ENCODE results near the gene MACROD2. TPM values are rescaled to one million over a fixed set of nuclear protein-coding genes. Genes with fewer than 3 reads are reported as not detected.

Gene MACROD2
- polyA plus RNA-seq, 4 donors = 1.00 to 4.8 (median 1.4) TPM

DNA sequence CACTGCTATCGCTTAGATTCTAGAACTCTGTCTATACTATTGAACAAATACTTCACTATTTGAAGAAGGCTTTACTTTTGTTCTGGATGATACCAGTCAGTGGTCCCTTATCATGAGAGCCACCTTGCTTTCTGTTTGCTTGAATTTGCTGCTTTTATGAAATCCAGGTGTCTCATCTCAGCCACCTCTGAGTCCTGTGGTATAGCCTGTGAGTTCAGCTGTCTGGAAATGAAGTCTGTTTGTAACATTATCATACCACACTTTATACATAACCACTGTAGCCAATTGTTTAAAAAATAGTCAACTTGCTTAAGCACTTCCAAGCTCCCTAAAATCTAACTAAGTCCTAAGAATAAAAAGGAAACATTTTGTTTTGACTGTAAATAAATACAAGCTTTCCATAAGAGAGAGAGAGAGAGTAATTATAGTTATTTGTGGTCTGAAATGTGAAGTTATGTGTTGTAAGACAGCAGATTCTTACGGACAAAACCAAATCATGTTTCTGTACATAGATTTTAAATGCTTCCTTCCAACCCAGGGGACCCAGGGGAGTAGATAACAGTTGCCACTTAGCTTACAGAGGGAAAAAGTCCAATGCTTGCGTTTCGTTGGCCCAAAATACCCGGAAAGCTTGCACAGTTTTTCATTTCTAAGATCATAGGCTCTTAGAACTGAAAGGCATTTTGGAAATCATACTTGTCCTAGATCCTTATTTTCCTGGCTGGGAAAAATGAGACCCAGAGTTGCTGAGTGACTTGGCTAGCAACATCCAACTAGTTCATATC, 1449.9 kb downstream of the MACROD2 start:
- H3K9me3 ChIP-seq (ENCODE audit: control insufficient read depth in 2 of 2, insufficient read depth in 1 of 2, low read depth in 1 of 2, low read length in 1 of 2) = no peaks in the 10 kb centered on the region
- no peaks in the 10 kb centered on the region for H3K27me3 ChIP-seq (ENCODE audit: control insufficient read depth in 3 of 3, insufficient read depth in 3 of 3, low read length in 3 of 3)
- FAIRE-seq (no peak), DNase-seq (no peak)
- H3K36me3 ChIP-seq (ENCODE audit: control insufficient read depth in 3 of 3, insufficient read depth in 2 of 3, low read depth in 1 of 3, low read length in 3 of 3) = no peaks in the 10 kb centered on the region
- H3K4me3 ChIP-seq (ENCODE audit: low read depth in 1 of 3, low read length in 3 of 3) = no peak overlapping the region
- 71 to 89% (median 79%) methylated on average over 5 of the region's 5 CpGs for WGBS, 3 donors
- peaks cover 0 to 6% (median 0%) of the 10 kb centered on the region in 3 donors for H3K4me1 ChIP-seq (ENCODE audit: control insufficient read depth in 3 of 3, insufficient read depth in 2 of 3, low read depth in 1 of 3, low read length in 2 of 3)
- H3K27ac ChIP-seq (ENCODE audit: low read depth in 1 of 3, low read length in 2 of 3) = no peak overlapping the region

DNA sequence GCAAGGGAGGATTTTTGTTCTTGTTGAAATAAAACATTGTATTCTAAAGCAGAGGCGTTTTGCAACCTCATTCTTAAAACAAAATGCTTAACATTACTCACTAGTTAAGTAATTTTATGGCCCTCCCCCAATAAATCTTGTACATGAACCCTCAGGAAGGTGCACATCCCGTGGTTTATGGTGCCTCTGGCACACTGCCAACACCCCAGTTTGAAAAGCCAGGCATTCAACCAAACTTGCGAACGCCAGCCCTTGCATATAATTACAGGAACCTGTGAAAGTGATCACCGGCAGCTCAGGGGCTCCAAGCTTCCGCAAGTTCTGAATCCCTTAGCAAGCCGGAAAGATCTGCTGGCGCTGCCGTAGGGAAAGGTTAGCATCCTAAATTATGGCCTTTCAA, 1451.1 kb downstream of the MACROD2 start:
- FAIRE-seq = no peak

DNA sequence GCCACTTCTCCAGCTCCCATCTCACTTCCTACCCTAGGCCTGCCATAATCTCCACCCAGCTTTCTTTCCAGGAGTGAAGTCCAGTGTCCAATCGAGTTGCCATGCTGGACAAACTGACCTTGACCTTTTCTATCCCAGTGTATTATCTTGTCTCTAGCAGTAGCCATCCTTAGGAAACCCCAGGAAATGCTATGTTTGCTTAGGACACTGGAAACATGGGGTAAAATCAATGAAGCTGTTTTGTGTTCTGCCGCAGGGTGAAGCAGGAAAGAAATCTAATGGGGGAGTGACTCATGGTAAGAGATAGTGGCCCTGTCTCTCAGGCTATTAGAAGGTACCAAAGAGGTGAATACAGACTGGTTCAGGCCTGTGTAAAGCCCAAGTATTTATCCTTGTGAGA, 1452.2 kb downstream of the MACROD2 start:
- no peaks in the 10 kb centered on the region for H3K27me3 ChIP-seq (ENCODE audit: control insufficient read depth in 3 of 3, insufficient read depth in 3 of 3, low read length in 3 of 3)
- H3K4me3 ChIP-seq (ENCODE audit: low read depth in 1 of 3, low read length in 3 of 3) = no peak overlapping the region
- no peaks in the 10 kb centered on the region for H3K36me3 ChIP-seq (ENCODE audit: control insufficient read depth in 3 of 3, insufficient read depth in 2 of 3, low read depth in 1 of 3, low read length in 3 of 3)
- H3K27ac ChIP-seq (ENCODE audit: low read depth in 1 of 3, low read length in 2 of 3) = no peak overlapping the region
- DNase-seq (no peak), FAIRE-seq (no peak)
- WGBS, 3 donors = 48 to 73% (median 57%) methylated on average over 2 of the region's 2 CpGs
- H3K4me1 ChIP-seq (ENCODE audit: control insufficient read depth in 3 of 3, insufficient read depth in 2 of 3, low read depth in 1 of 3, low read length in 2 of 3) = peaks cover 0 to 6% (median 0%) of the 10 kb centered on the region in 3 donors
- no peaks in the 10 kb centered on the region for H3K9me3 ChIP-seq (ENCODE audit: control insufficient read depth in 2 of 2, insufficient read depth in 1 of 2, low read depth in 1 of 2, low read length in 1 of 2)

More for the DNA sequence above, 1451.1 kb downstream of the MACROD2 start:
- peak; percentile 10 to 55 for DNase-seq
- Histone ChIP-seq H3K4me1 (ENCODE audit: control insufficient read depth in 3 of 3, insufficient read depth in 2 of 3, low read depth in 1 of 3, low read length in 2 of 3) (peaks cover 0 to 6% (median 0%) of the 10 kb centered on the region in 3 donors), H3K27me3 (ENCODE audit: control insufficient read depth in 3 of 3, insufficient read depth in 3 of 3, low read length in 3 of 3) (no peaks in the 10 kb centered on the region), H3K36me3 (ENCODE audit: control insufficient read depth in 3 of 3, insufficient read depth in 2 of 3, low read depth in 1 of 3, low read length in 3 of 3) (no peaks in the 10 kb centered on the region), H3K4me3 (ENCODE audit: low read depth in 1 of 3, low read length in 3 of 3) (no peak overlapping the region), H3K27ac (ENCODE audit: low read depth in 1 of 3, low read length in 2 of 3) (no peak overlapping the region), H3K9me3 (ENCODE audit: control insufficient read depth in 2 of 2, insufficient read depth in 1 of 2, low read depth in 1 of 2, low read length in 1 of 2) (no peaks in the 10 kb centered on the region)
- WGBS, 3 donors = 19 to 41% (median 29%) methylated on average over 9 of the region's 9 CpGs

DNA sequence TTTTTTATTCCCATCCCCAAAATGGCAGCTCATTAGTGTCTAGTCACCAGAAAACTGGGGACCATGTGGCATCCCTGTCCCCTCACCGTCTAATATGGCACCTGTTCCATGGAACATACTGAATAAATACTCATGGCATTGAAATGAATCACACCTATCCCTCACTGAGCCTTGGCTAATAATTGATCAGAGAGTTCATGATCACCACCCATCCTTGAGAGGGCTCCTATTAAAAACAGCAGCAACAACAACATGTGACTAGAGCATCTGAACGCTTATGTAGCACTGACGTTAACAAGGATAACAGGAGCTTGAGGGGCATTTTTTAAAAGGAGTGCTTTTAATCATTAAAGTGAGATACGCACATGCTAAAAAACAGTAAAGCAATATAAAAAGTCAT, 1453.7 kb downstream of the MACROD2 start:
- WGBS, 3 donors = 89 to 94% (median 90%) methylated on average over 4 of the region's 4 CpGs
- H3K4me3 ChIP-seq (ENCODE audit: low read depth in 1 of 3, low read length in 3 of 3) = no peak overlapping the region
- no peaks in the 10 kb centered on the region for H3K9me3 ChIP-seq (ENCODE audit: control insufficient read depth in 2 of 2, insufficient read depth in 1 of 2, low read depth in 1 of 2, low read length in 1 of 2)
- DNase-seq = no peak
- no peak overlapping the region for H3K27ac ChIP-seq (ENCODE audit: low read depth in 1 of 3, low read length in 2 of 3)
- FAIRE-seq = no peak
- peaks cover 0 to 6% (median 0%) of the 10 kb centered on the region in 3 donors for H3K4me1 ChIP-seq (ENCODE audit: control insufficient read depth in 3 of 3, insufficient read depth in 2 of 3, low read depth in 1 of 3, low read length in 2 of 3)
- no peaks in the 10 kb centered on the region for H3K27me3 ChIP-seq (ENCODE audit: control insufficient read depth in 3 of 3, insufficient read depth in 3 of 3, low read length in 3 of 3)
- H3K36me3 ChIP-seq (ENCODE audit: control insufficient read depth in 3 of 3, insufficient read depth in 2 of 3, low read depth in 1 of 3, low read length in 3 of 3) = no peaks in the 10 kb centered on the region

DNA sequence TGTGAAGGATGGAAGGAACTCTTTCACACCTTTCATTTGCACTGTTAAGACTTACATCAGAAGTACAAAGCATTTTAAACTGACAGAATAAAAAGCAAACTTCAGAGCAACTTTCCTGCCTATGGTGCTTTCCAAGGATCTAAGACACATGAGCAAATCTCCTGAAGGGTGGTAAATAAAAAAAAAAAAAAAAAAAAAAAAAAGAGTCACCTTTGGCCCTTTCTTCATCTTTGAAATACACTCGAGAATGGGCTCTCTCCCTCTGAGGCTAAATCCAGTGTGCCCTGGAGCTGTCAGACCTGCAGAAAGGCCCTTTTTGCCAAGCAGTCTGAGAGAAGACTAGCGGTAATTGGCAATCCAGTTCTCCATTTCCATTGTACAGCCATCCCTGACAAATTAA, 1455.9 kb downstream of the MACROD2 start:
- FAIRE-seq (no peak), DNase-seq (no peak)
- Histone ChIP-seq H3K4me1 (ENCODE audit: control insufficient read depth in 3 of 3, insufficient read depth in 2 of 3, low read depth in 1 of 3, low read length in 2 of 3) (no peaks in the 10 kb centered on the region), H3K36me3 (ENCODE audit: control insufficient read depth in 3 of 3, insufficient read depth in 2 of 3, low read depth in 1 of 3, low read length in 3 of 3) (no peaks in the 10 kb centered on the region), H3K9me3 (ENCODE audit: control insufficient read depth in 2 of 2, insufficient read depth in 1 of 2, low read depth in 1 of 2, low read length in 1 of 2) (no peaks in the 10 kb centered on the region), H3K4me3 (ENCODE audit: low read depth in 1 of 3, low read length in 3 of 3) (no peak overlapping the region), H3K27me3 (ENCODE audit: control insufficient read depth in 3 of 3, insufficient read depth in 3 of 3, low read length in 3 of 3) (no peaks in the 10 kb centered on the region), H3K27ac (ENCODE audit: low read depth in 1 of 3, low read length in 2 of 3) (no peak overlapping the region)
- 51 to 66% (median 52%) methylated on average over 2 of the region's 2 CpGs for whole genome bisulfite sequencing, 3 donors

DNA sequence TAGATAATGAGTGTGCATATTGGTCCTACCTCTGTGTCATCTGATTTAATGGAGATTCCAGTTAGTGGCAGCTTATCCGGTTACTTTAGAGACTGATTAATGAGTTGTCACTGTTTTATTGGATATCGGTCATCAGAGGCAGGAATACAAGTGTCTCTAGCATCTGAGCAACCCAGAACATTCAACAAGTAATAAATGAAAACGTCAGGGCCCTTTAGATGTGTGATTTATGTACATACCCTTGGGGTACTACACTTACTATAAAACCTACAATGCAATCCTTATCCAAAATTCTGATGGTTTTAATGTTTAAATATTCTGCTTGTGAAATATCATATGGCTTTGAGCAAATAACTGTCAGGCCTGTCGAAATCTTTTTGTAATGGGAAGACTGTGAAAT, 1460.0 kb downstream of the MACROD2 start:
- FAIRE-seq (no peak), DNase-seq (no peak)
- Histone ChIP-seq H3K4me3 (ENCODE audit: low read depth in 1 of 3, low read length in 3 of 3) (no peak overlapping the region), H3K4me1 (ENCODE audit: control insufficient read depth in 3 of 3, insufficient read depth in 2 of 3, low read depth in 1 of 3, low read length in 2 of 3) (no peaks in the 10 kb centered on the region), H3K9me3 (ENCODE audit: control insufficient read depth in 2 of 2, insufficient read depth in 1 of 2, low read depth in 1 of 2, low read length in 1 of 2) (no peaks in the 10 kb centered on the region), H3K27me3 (ENCODE audit: control insufficient read depth in 3 of 3, insufficient read depth in 3 of 3, low read length in 3 of 3) (no peaks in the 10 kb centered on the region), H3K36me3 (ENCODE audit: control insufficient read depth in 3 of 3, insufficient read depth in 2 of 3, low read depth in 1 of 3, low read length in 3 of 3) (no peaks in the 10 kb centered on the region), H3K27ac (ENCODE audit: low read depth in 1 of 3, low read length in 2 of 3) (no peak overlapping the region)
- WGBS, 3 donors = 47 to 59% (median 50%) methylated on average over 4 of the region's 4 CpGs

DNA sequence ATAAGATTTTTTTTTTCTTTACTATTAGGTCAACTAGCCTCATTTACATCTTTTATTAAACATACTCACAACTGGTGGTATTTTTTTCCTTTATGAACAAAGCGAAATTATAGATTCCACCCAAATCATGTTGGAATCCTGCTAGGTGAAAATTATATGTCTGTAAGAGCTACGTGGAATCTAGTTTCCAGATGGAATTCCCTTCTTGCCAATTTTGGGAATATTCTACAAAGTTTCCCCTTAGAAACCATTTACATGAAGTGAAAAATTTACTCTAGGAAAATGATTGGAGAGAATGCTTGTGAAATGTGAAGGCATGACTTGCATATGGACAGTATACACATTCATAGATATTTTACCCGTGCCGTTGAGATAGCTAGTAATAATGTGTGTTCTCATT, 1466.6 kb downstream of the MACROD2 start:
- 92 to 96% (median 95%) methylated on average over 4 of the region's 4 CpGs for WGBS, 3 donors
- H3K27ac ChIP-seq (ENCODE audit: low read depth in 1 of 3, low read length in 2 of 3) = no peak overlapping the region

DNA sequence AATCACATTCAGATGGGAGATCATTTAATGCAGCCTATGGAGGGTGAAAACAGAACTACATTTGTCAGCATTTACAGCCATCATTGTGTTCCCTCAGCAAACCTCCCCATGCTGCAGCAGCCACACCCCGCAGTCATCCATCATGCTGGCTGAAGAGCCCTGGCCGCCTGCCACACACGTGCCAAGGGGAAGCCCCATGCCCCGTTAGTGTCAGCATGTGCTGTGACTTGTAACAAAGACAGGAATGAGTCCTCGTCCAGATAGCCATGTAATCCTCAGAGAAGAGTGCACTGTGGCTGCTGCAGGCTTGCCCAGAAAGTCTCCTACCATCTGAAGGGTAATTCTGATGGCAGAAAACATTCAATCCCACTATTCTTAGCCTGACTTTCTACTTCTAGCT, 1480.2 kb downstream of the MACROD2 start:
- Histone ChIP-seq H3K4me3 (ENCODE audit: low read depth in 1 of 3, low read length in 3 of 3) (no peak overlapping the region), H3K36me3 (ENCODE audit: control insufficient read depth in 3 of 3, insufficient read depth in 2 of 3, low read depth in 1 of 3, low read length in 3 of 3) (no peaks in the 10 kb centered on the region), H3K4me1 (ENCODE audit: control insufficient read depth in 3 of 3, insufficient read depth in 2 of 3, low read depth in 1 of 3, low read length in 2 of 3) (peaks cover 0 to 7% (median 2%) of the 10 kb centered on the region in 3 donors), H3K27me3 (ENCODE audit: control insufficient read depth in 3 of 3, insufficient read depth in 3 of 3, low read length in 3 of 3) (no peaks in the 10 kb centered on the region), H3K27ac (ENCODE audit: low read depth in 1 of 3, low read length in 2 of 3) (no peak overlapping the region), H3K9me3 (ENCODE audit: control insufficient read depth in 2 of 2, insufficient read depth in 1 of 2, low read depth in 1 of 2, low read length in 1 of 2) (no peaks in the 10 kb centered on the region)
- peak; percentile 35 to 69 for DNase-seq
- FAIRE-seq = no peak
- WGBS, 3 donors = 2 to 16% (median 6%) methylated on average over 5 of the region's 5 CpGs

More for the DNA sequence above, 1466.6 kb downstream of the MACROD2 start:
- Histone ChIP-seq H3K27me3 (ENCODE audit: control insufficient read depth in 3 of 3, insufficient read depth in 3 of 3, low read length in 3 of 3) (no peaks in the 10 kb centered on the region), H3K4me1 (ENCODE audit: control insufficient read depth in 3 of 3, insufficient read depth in 2 of 3, low read depth in 1 of 3, low read length in 2 of 3) (no peaks in the 10 kb centered on the region), H3K9me3 (ENCODE audit: control insufficient read depth in 2 of 2, insufficient read depth in 1 of 2, low read depth in 1 of 2, low read length in 1 of 2) (no peaks in the 10 kb centered on the region), H3K36me3 (ENCODE audit: control insufficient read depth in 3 of 3, insufficient read depth in 2 of 3, low read depth in 1 of 3, low read length in 3 of 3) (no peaks in the 10 kb centered on the region), H3K4me3 (ENCODE audit: low read depth in 1 of 3, low read length in 3 of 3) (no peak overlapping the region)
- FAIRE-seq (no peak), DNase-seq (no peak)

DNA sequence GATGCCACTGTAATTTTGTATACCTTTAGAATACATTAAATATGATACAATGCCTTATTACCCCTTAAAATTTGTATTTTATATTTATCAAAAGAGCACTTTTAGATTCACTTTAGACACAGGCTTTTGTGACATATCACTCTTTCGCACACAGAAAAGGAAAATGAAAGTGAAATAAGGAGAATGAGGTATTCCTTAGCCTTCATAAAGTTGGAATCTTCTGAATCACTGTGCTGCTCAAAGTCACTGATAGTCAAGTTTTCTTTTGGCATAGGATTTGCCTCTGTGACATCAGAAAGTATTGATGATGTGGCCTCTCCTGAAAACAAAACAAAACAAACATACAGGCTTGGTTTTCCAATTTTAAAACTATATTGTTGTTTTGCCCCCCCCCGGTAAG, 1480.9 kb downstream of the MACROD2 start:
- H3K27me3 ChIP-seq (ENCODE audit: control insufficient read depth in 3 of 3, insufficient read depth in 3 of 3, low read length in 3 of 3) = no peaks in the 10 kb centered on the region
- H3K9me3 ChIP-seq (ENCODE audit: control insufficient read depth in 2 of 2, insufficient read depth in 1 of 2, low read depth in 1 of 2, low read length in 1 of 2) = no peaks in the 10 kb centered on the region
- WGBS, 3 donors = 46 to 68% (median 61%) methylated on average over 2 of the region's 2 CpGs
- no peak overlapping the region for H3K4me3 ChIP-seq (ENCODE audit: low read depth in 1 of 3, low read length in 3 of 3)
- FAIRE-seq = no peak
- no peaks in the 10 kb centered on the region for H3K36me3 ChIP-seq (ENCODE audit: control insufficient read depth in 3 of 3, insufficient read depth in 2 of 3, low read depth in 1 of 3, low read length in 3 of 3)
- peak; percentile 4 to 6 for DNase-seq
- H3K4me1 ChIP-seq (ENCODE audit: control insufficient read depth in 3 of 3, insufficient read depth in 2 of 3, low read depth in 1 of 3, low read length in 2 of 3) = peaks cover 0 to 7% (median 2%) of the 10 kb centered on the region in 3 donors
- H3K27ac ChIP-seq (ENCODE audit: low read depth in 1 of 3, low read length in 2 of 3) = no peak overlapping the region
